Vagina (tissue), 2 donors: ENCODE measurements around the gene PHACTR3.

Experiments
- CTCF ChIP-seq, 3 experiments: fragments of 450-650 bp in 2 of 3; fragments of 200-600 bp in 1 of 3; sonication (generic) in 1 of 3; IDR thresholded peaks; one replicate each; pipeline ENCODE4 v1.5.1; 2017 to 2019; ENCODE audit warnings: antibody characterized with exemption in 3 of 3, mild to moderate bottlenecking in 2 of 3, moderate library complexity in 2 of 3
- POLR2A ChIP-seq, 2 donors: fragments of 450-650 bp; IDR thresholded peaks; one replicate each; pipeline ENCODE4 v1.6.1; 2017; ENCODE audit warnings: antibody characterized with exemption in 2 of 2, mild to moderate bottlenecking in 2 of 2, moderate library complexity in 2 of 2
- POLR2AphosphoS5 ChIP-seq, 2 donors: sonication (generic); formaldehyde crosslinking; IDR thresholded peaks; one replicate each; pipeline ENCODE4 v1.9.0; 2017; ENCODE audit warnings: antibody characterized with exemption in 2 of 2, mild to moderate bottlenecking in 2 of 2, low read depth in 1 of 2; ENCODE audit not compliant: insufficient read depth in 1 of 2

- TF ChIP-seq CTCF (IDR thresholded peaks at IDR 0.05) (no peak), POLR2A (IDR thresholded peaks at IDR 0.05) (no peak), POLR2AphosphoS5 (IDR thresholded peaks at IDR 0.05; ENCODE audit: insufficient read depth in 1 of 2, low read depth in 1 of 2) (no peak)
These were observed 40.1 kb downstream of the PHACTR3 start for GRCh38 chr20:59644371-59644939.
